GM23338 (cell line): ENCODE results near the gene MYO16. TPM values are rescaled to one million over a fixed set of nuclear protein-coding genes. Genes with fewer than 3 reads are reported as not detected.

Experiments
- ATAC-seq: fragments of 200-7000 bp; cut with Tn5 transposase; 3 replicates; pipeline ENCODE4 v1.9.1; 2020
- DNase-seq: peaks from one replicate; pipeline ENCODE4 v3.0.0-alpha.2; 2015; ENCODE audit warnings: low spot score
- H2AFZ ChIP-seq: fragments of 200-600 bp; sonication (generic); 2 replicates; pipeline ENCODE4 v1.8.0; 2016; ENCODE audit warnings: antibody characterized with exemption, mild to moderate bottlenecking, moderate library complexity
- H3F3A ChIP-seq: fragments of 200-600 bp; sonication (generic); replicated peaks from 2 replicates; pipeline ENCODE4 v1.8.0; 2017; ENCODE audit warnings: antibody characterized with exemption, mixed run types, low read depth
- H3K27ac ChIP-seq: fragments of 200-600 bp; sonication (generic); 2 replicates; pipeline ENCODE4 v1.6.1; 2016; ENCODE audit warnings: low read depth
- H3K27me3 ChIP-seq: fragments of 200-600 bp; sonication (generic); 2 replicates; pipeline ENCODE4 v1.8.0; 2016; ENCODE audit warnings: mild to moderate bottlenecking, mixed run types, moderate library complexity; ENCODE audit not compliant: insufficient read depth
- H3K36me3 ChIP-seq: fragments of 200-600 bp; sonication (generic); 2 replicates; pipeline ENCODE4 v1.8.0; 2016; ENCODE audit warnings: mild to moderate bottlenecking; ENCODE audit not compliant: insufficient read depth
- H3K4me1 ChIP-seq: fragments of 200-600 bp; sonication (generic); 2 replicates; pipeline ENCODE4 v1.8.0; 2016; ENCODE audit warnings: mild to moderate bottlenecking, moderate library complexity; ENCODE audit not compliant: insufficient read depth
- H3K4me2 ChIP-seq: fragments of 200-600 bp; sonication (generic); 2 replicates; pipeline ENCODE4 v1.7.1; 2017; ENCODE audit warnings: mixed run types
- H3K4me3 ChIP-seq: fragments of 200-600 bp; sonication (generic); 2 replicates; pipeline ENCODE4 v1.6.1; 2016; ENCODE audit warnings: mixed run types
- H3K79me2 ChIP-seq: fragments of 200-600 bp; sonication (generic); replicated peaks from 2 replicates; pipeline ENCODE4 v1.8.0; 2017; ENCODE audit warnings: mild to moderate bottlenecking; ENCODE audit not compliant: insufficient read depth
- H3K9me2 ChIP-seq: fragments of 200-600 bp; sonication (generic); 2 replicates; pipeline ENCODE4 v1.8.0; 2017; ENCODE audit not compliant: insufficient read depth
- H4K20me1 ChIP-seq: fragments of 200-600 bp; sonication (generic); replicated peaks from 2 replicates; pipeline ENCODE4 v1.8.0; 2017; ENCODE audit warnings: mild to moderate bottlenecking; ENCODE audit not compliant: insufficient read depth
- H3K27ac Mint-ChIP-seq: 2 replicates; pipeline ENCODE4 v1.8.0; 2020; ENCODE audit warnings: inconsistent platforms, mild to moderate bottlenecking, moderate library complexity, mixed read lengths
- H3K27me3 Mint-ChIP-seq: 3 replicates; pipeline ENCODE4 v1.8.0; 2022; ENCODE audit warnings: low read depth, mild to moderate bottlenecking, moderate library complexity, mixed read lengths, inconsistent platforms; ENCODE audit not compliant: insufficient read depth, poor library complexity
- H3K36me3 Mint-ChIP-seq: 3 replicates; pipeline ENCODE4 v1.8.0; 2021; ENCODE audit warnings: low read depth, mild to moderate bottlenecking, inconsistent platforms, moderate library complexity, mixed read lengths
- H3K4me1 Mint-ChIP-seq: 3 replicates; pipeline ENCODE4 v1.8.0; 2020; ENCODE audit warnings: mild to moderate bottlenecking, inconsistent platforms, mixed read lengths
- H3K4me3 Mint-ChIP-seq: 3 replicates; pipeline ENCODE4 v1.8.0; 2021; ENCODE audit warnings: moderate library complexity, mild to moderate bottlenecking, inconsistent platforms, mixed read lengths
- H3K9me3 Mint-ChIP-seq: 3 replicates; pipeline ENCODE4 v1.8.0; 2020; ENCODE audit warnings: moderate library complexity, mild to moderate bottlenecking, inconsistent platforms, mixed read lengths
- CREB1 ChIP-seq: fragments of 250-450 bp; sonication (Bioruptor Pico); IDR thresholded peaks from 2 replicates; pipeline ENCODE4 v1.5.0; 2020; ENCODE audit warnings: low read depth, mild to moderate bottlenecking, moderate library complexity
- CTCF ChIP-seq, 2 experiments: fragments of 200-600 bp in 1 of 2; sonication (generic) in 1 of 2; conservative IDR thresholded peaks; 2 replicates each; pipeline versions ENCODE4 v1.5.1 to v1.6.1; 2016 to 2017; ENCODE audit warnings: antibody characterized with exemption in 2 of 2, low read depth in 2 of 2, mild to moderate bottlenecking in 2 of 2, moderate library complexity in 1 of 2
- ETS1 ChIP-seq: IDR thresholded peaks from 2 replicates; pipeline ENCODE4 v1.6.1; 2016; ENCODE audit warnings: antibody characterized with exemption
- EZH2 ChIP-seq: fragments of 200-600 bp; sonication (generic); IDR thresholded peaks from one replicate; pipeline ENCODE4 v1.8.0; 2017; ENCODE audit warnings: antibody characterized with exemption, mild to moderate bottlenecking, low read depth; ENCODE audit not compliant: unreplicated experiment
- REST ChIP-seq: IDR thresholded peaks from one replicate; pipeline ENCODE4 v1.6.1; 2018; ENCODE audit warnings: antibody characterized with exemption; ENCODE audit not compliant: unreplicated experiment
- ZNF114 ChIP-seq: fragments of 250-450 bp; sonication (Bioruptor Pico); IDR thresholded peaks from 2 replicates; pipeline ENCODE4 v1.5.0; 2020; ENCODE audit warnings: mild to moderate bottlenecking, moderate library complexity
- ZNF462 ChIP-seq: fragments of 250-450 bp; sonication (Bioruptor Pico); IDR thresholded peaks from 2 replicates; pipeline ENCODE4 v1.5.0; 2020; ENCODE audit warnings: mild to moderate bottlenecking, moderate library complexity
- polyA plus RNA-seq: library from polyadenylated mRNA; unstranded; fragments of >200 nt; fragmentation: Nextera tagmentation; extraction: Ambion mirVana; gene quantifications from 2 replicates; pipeline ENCODE4 v1.2.1, GENCODE V29; 2016
- total RNA-seq: library from RNA; depleted of rRNA; stranded (reverse); fragments of >200 nt; shearing (Covaris generic); gene quantifications from 2 replicates; pipeline ENCODE4 v1.2.3, GENCODE V29; 2014

The MYO16 gene
- total and polyA plus RNA-seq, 2 experiments from 2014 or later, result 0.10 to 0.13 TPM

- no peak for ATAC-seq
- Histone ChIP-seq H3K36me3 (no peaks in the 10 kb centered on the region), H3K27ac (no peak overlapping the region), H3K4me3 (no peak overlapping the region), H3K9me2 (peaks cover 14% of the 10 kb centered on the region; the same call in 1 of the 2 replicates), H2AFZ (no peak overlapping the region), H3K27me3 (no peaks in the 10 kb centered on the region), H3F3A (no peaks in the 10 kb centered on the region), H3K4me1 (no peaks in the 10 kb centered on the region), H3K4me2 (no peak overlapping the region), H3K79me2 (no peaks in the 10 kb centered on the region), H4K20me1 (no peaks in the 10 kb centered on the region)
- Mint-ChIP-seq H3K4me3 (no peak overlapping the region), H3K36me3 (peaks cover 21% of the 10 kb centered on the region), H3K9me3 (peaks cover 23% of the 10 kb centered on the region), H3K27ac (no peak overlapping the region), H3K27me3 (peaks cover 3% of the 10 kb centered on the region), H3K4me1 (no peaks in the 10 kb centered on the region)
- DNase-seq, result no peak
- TF ChIP-seq EZH2 (no peak), CREB1 (CRISPR knock-in tag) (no peak), REST (no peak), ZNF462 (CRISPR knock-in tag) (no peak), ZNF114 (no peak), CTCF (conservative IDR thresholded peaks at IDR 0.05; ENCODE audit: low read depth in 2 of 2) (no peak), ETS1 (no peak)
Observed at GRCh38 chr13:109228211-109228610, 598.8 kb downstream of the MYO16 start.
